Left ventricle myocardium inferior (tissue), 1 donor: Measurements from ENCODE around the gene MYOCD. TPM values are rescaled to one million over a fixed set of nuclear protein-coding genes. Genes with fewer than 3 reads are reported as not detected.

Source experiments
- DNase-seq: peaks from one replicate; pipeline ENCODE4 v3.0.0-alpha.2; 2020
- H3K27ac ChIP-seq: fragments of 200-600 bp; replicated peaks from 2 replicates; pipeline ENCODE4 v1.8.0; 2021
- H3K27me3 ChIP-seq: fragments of 200-600 bp; 2 replicates; pipeline ENCODE4 v1.8.0; 2021; ENCODE audit warnings: low read depth
- H3K36me3 ChIP-seq: fragments of 200-600 bp; 2 replicates; pipeline ENCODE4 v1.8.0; 2021
- H3K4me1 ChIP-seq: fragments of 200-600 bp; 2 replicates; pipeline ENCODE4 v1.8.0; 2021
- H3K4me3 ChIP-seq: fragments of 200-600 bp; 2 replicates; pipeline ENCODE4 v1.8.0; 2021; ENCODE audit warnings: mild to moderate bottlenecking, moderate library complexity
- H3K9me3 ChIP-seq: fragments of 200-600 bp; replicated peaks from 2 replicates; pipeline ENCODE4 v1.8.0; 2021
- intact Hi-C: fragments of 100-400 bp; cut with micrococcal nuclease; formaldehyde crosslinking; loops from one replicate; pipeline ENCODE4 v1.11.0; 2022
- total RNA-seq: library from RNA; stranded (reverse); fragmentation: NEBNext Ultra II Directional; extraction: Animal tissue kit (Norgen Biotek cat#: 25700); gene quantifications from one replicate; pipeline ENCODE4 v1.2.1, GENCODE V29; 2021
- TF ChIP-seq, protein P1 (sequence below): fragments of 200-600 bp; IDR thresholded peaks from 2 replicates; pipeline ENCODE4 v1.8.0; 2021; ENCODE audit warnings: antibody characterized with exemption, mild to moderate bottlenecking, borderline replicate concordance
- donor health status: DM: no; HTN: yes; CAD: no; lungs with severe emphysema.

MYOCD gene
- total RNA-seq, 1 donor from 2014 or later, result 57.3 TPM

DNA sequence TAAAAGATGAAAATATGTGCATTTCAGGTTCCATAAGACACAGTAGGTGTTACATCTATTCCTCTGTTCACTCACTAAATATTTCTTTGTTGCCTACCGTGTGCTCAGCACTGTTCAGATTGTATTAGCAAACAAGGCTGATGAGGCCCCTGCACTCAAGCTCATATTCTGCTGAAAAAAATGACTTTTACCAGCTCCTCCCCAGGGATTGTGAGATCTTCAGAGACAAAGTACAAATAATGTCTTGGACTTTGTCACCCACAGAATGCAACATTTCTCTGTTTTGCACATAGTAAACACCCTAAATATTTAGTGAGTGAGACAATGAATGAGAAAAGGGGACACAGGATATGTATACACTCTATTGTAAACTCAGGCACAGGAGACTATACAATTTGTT, 21.9 kb upstream of the MYOCD start:
- Histone ChIP-seq H3K4me3 (no peak overlapping the region), H3K4me1 (no peaks in the 10 kb centered on the region), H3K36me3 (no peaks in the 10 kb centered on the region), H3K27me3 (no peaks in the 10 kb centered on the region), H3K9me3 (no peaks in the 10 kb centered on the region), H3K27ac (no peak overlapping the region)
- TF ChIP-seq, protein P1, sequence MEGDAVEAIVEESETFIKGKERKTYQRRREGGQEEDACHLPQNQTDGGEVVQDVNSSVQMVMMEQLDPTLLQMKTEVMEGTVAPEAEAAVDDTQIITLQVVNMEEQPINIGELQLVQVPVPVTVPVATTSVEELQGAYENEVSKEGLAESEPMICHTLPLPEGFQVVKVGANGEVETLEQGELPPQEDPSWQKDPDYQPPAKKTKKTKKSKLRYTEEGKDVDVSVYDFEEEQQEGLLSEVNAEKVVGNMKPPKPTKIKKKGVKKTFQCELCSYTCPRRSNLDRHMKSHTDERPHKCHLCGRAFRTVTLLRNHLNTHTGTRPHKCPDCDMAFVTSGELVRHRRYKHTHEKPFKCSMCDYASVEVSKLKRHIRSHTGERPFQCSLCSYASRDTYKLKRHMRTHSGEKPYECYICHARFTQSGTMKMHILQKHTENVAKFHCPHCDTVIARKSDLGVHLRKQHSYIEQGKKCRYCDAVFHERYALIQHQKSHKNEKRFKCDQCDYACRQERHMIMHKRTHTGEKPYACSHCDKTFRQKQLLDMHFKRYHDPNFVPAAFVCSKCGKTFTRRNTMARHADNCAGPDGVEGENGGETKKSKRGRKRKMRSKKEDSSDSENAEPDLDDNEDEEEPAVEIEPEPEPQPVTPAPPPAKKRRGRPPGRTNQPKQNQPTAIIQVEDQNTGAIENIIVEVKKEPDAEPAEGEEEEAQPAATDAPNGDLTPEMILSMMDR, result no peak
- intact Hi-C loops, result loop anchor here (2.0 kb wide), 1 partner anchor 59 kb away; no protein-coding TSS in a partner anchor
- DNase-seq, result no peak

DNA sequence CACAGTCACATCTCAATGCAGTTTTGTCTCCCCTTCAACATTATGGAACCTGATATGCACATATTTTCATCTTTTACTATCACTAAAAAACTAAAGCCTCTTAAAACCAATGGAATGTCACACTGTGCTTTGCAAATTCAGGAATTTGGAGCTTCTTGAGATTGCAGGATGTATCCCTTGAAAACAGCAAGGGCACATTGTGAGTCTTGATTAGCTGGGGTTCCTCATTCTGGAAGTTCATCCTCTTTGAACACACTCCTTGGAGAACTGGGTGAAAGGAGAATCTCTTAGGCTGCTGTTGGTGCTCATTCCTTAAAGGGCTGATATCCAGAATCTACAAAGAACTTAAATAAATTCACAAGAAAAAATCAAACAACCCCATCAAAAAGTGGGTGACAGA, 21.1 kb upstream of the MYOCD start:
- TF ChIP-seq, protein P1, result no peak
- intact Hi-C loops, result no loop called here
- DNase-seq, result no peak
- H3K27ac ChIP-seq, result no peak overlapping the region
- no peaks in the 10 kb centered on the region for H3K9me3 ChIP-seq
- no peaks in the 10 kb centered on the region for H3K4me1 ChIP-seq
- H3K4me3 ChIP-seq, result no peak overlapping the region
- H3K27me3 ChIP-seq, result no peaks in the 10 kb centered on the region
- H3K36me3 ChIP-seq, result no peaks in the 10 kb centered on the region

DNA sequence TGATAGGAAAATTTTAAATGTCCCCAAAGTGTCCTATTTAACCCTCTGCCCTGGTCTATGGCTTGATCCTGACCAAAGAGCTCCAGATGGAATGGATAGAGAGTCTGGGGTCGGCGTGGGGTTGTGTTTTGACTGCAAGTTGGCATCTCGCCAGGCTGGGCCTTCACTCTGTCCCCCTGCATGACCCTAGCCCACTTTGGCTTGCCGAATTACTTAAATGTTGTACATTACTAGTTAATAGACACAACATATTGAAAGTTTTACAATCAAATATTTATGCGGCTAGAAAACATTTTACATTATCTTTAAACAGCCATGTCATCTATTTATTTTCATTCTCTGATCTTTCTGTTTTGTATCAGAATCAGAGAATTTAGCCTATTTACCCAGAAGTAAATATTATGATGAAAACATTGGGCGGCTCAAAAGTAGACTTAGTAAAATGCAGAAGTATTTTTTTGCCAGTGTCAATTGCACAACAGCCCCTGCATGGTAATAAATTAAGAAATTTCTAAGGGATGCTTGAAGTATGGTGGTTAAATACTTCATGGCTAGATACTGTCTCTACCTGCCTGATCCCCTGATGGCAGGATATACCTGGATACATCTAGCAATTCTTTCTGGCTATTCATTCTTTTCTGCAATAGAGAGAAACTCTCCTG, 18.8 kb upstream of the MYOCD start:
- H3K9me3 ChIP-seq, result no peaks in the 10 kb centered on the region
- TF ChIP-seq, protein P1, result no peak
- H3K27me3 ChIP-seq, result no peaks in the 10 kb centered on the region
- no peak for DNase-seq
- H3K27ac ChIP-seq, result no peak overlapping the region
- intact Hi-C loops, result no loop called here
- no peaks in the 10 kb centered on the region for H3K4me1 ChIP-seq
- no peak overlapping the region for H3K4me3 ChIP-seq
- no peaks in the 10 kb centered on the region for H3K36me3 ChIP-seq

DNA sequence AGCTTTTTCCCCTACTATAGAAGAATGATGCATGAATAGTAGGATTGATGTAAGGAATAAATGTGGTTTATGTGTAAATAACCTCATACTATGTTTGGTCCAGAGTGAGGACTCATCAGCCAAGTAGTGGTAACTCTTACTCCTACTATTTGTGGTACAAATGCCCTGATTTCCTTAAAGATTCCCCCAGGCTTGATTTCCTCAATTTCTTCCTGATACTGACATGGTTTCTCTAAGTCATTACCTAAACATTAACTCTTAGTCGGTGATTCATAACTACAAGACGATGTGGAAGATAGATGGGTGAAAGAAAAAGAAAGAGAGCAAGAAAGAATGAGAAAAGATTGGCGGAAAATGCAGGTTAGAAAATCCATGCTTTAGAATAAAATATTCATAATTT, 17.2 kb upstream of the MYOCD start:
- TF ChIP-seq, protein P1, result no peak
- Histone ChIP-seq H3K27me3 (no peaks in the 10 kb centered on the region), H3K9me3 (no peaks in the 10 kb centered on the region), H3K36me3 (no peaks in the 10 kb centered on the region), H3K4me1 (no peaks in the 10 kb centered on the region), H3K4me3 (no peak overlapping the region), H3K27ac (no peak overlapping the region)
- intact Hi-C loops, result no loop called here
- DNase-seq, result no peak

DNA sequence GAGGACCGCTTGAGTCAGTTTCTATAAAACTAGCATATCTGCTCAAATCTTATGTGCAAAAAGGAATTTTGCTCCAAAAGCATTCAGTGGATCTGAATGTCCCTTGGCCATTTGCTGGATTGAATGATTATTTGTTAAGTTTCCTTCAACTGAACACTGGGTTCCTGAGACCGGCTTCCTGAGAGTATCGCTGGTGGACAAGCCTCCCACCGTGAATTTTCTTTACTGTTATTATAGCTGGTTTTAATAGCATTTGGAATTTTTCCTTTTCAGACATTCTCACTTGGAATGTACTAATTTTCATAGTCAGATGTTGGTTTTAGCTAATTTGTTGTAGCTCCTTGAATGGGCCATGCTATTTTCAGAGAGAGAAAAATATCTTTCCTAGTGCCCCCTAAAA, 9.8 kb upstream of the MYOCD start:
- intact Hi-C loops, result no loop called here
- H3K27me3 ChIP-seq, result no peaks in the 10 kb centered on the region
- H3K4me3 ChIP-seq, result no peak overlapping the region
- TF ChIP-seq, protein P1, result no peak
- no peak overlapping the region for H3K27ac ChIP-seq
- DNase-seq, result no peak
- no peaks in the 10 kb centered on the region for H3K36me3 ChIP-seq
- H3K4me1 ChIP-seq, result no peaks in the 10 kb centered on the region
- no peaks in the 10 kb centered on the region for H3K9me3 ChIP-seq
